Tibial nerve (tissue), 4 donors: Measurements from ENCODE around the gene STMN3. TPM values are rescaled to one million over a fixed set of nuclear protein-coding genes. Genes with fewer than 3 reads are reported as not detected.

Source experiments
- DNase-seq, 2 donors: peaks; one replicate each; pipeline ENCODE4 v3.0.0-alpha.2; 2019; ENCODE audit warnings: low spot score in 2 of 2
- H3K27ac ChIP-seq, 4 donors: fragments of 200-600 bp; sonication (generic) in 3 of 4; one replicate each; pipeline ENCODE4 v1.5.1; 2017 to 2019; ENCODE audit warnings: mild to moderate bottlenecking in 1 of 4
- H3K27me3 ChIP-seq, 2 donors: fragments of 200-600 bp; sonication (generic) in 1 of 2; one replicate each; pipeline versions ENCODE4 v1.5.1 to v1.6.0; 2017 to 2019
- H3K36me3 ChIP-seq, 3 donors: fragments of 200-600 bp; sonication (generic); one replicate each; pipeline ENCODE4 v1.5.1; 2018 to 2019
- H3K4me1 ChIP-seq, 4 donors: fragments of 200-600 bp; sonication (generic) in 3 of 4; one replicate each; pipeline ENCODE4 v1.5.1; 2017 to 2019
- H3K4me3 ChIP-seq, 4 donors: fragments of 200-600 bp; sonication (generic) in 3 of 4; one replicate each; pipeline ENCODE4 v1.5.1; 2017 to 2019; ENCODE audit warnings: mild to moderate bottlenecking in 1 of 4, moderate library complexity in 1 of 4
- H3K9me3 ChIP-seq, 4 donors: fragments of 200-600 bp; sonication (generic) in 3 of 4; one replicate each; pipeline ENCODE4 v1.5.1; 2017 to 2019
- CTCF ChIP-seq, 5 experiments: fragments of 200-600 bp in 3 of 5; fragments of 450-650 bp in 2 of 5; sonication (generic) in 3 of 5; IDR thresholded peaks; one replicate each; pipeline ENCODE4 v1.5.1; 2016 to 2019; ENCODE audit warnings: antibody characterized with exemption in 5 of 5, mild to moderate bottlenecking in 3 of 5, moderate library complexity in 2 of 5
- EP300 ChIP-seq, 2 donors: sonication (generic); formaldehyde crosslinking; IDR thresholded peaks; one replicate each; pipeline ENCODE4 v1.6.1; 2017; ENCODE audit warnings: antibody characterized with exemption in 2 of 2, mild to moderate bottlenecking in 1 of 2
- POLR2A ChIP-seq, 2 donors: fragments of 450-650 bp; IDR thresholded peaks; one replicate each; pipeline ENCODE4 v1.6.1; 2017; ENCODE audit warnings: antibody characterized with exemption in 2 of 2, mild to moderate bottlenecking in 2 of 2, moderate library complexity in 2 of 2
- whole genome bisulfite sequencing, 2 donors: methylation state at CpG; one replicate each; pipeline ENCODE4 v1.1.5; 2018; 5-methylcytosine and 5-hydroxymethylcytosine counted together
- total RNA-seq, 4 donors: library from RNA; depleted of rRNA; stranded (reverse); fragments of >200 nt; gene quantifications; one replicate each; pipeline ENCODE4 v1.1.0, GENCODE V29; 2016

Gene STMN3
- total RNA-seq, 4 donors from 2014 or later = 12.3 to 26.4 (median 15.5) TPM

GRCh38 chr20:63665708-63666107 lies 12.5 kb upstream of the STMN3 start:
- Histone ChIP-seq H3K36me3 (peaks cover 0 to 90% (median 16%) of the 10 kb centered on the region in 3 donors), H3K27me3 (no peaks in the 10 kb centered on the region), H3K4me1 (peaks cover 0 to 5% (median 0%) of the 10 kb centered on the region in 4 donors), H3K27ac (no peak overlapping the region), H3K4me3 (no peak overlapping the region), H3K9me3 (no peaks in the 10 kb centered on the region)
- DNase-seq = no peak
- WGBS, 2 donors = 92 to 94% methylated on average over 14 of the region's 14 CpGs
- no peak for TF ChIP-seq EP300 (IDR thresholded peaks at IDR 0.05)
- no peak for TF ChIP-seq CTCF (IDR thresholded peaks at IDR 0.05)
- TF ChIP-seq POLR2A (IDR thresholded peaks at IDR 0.05) = no peak

- 58 to 60% methylated on average over 16 to 17 of the region's 18 CpGs for WGBS, 2 donors
- H3K36me3 ChIP-seq = peaks cover 0 to 87% (median 16%) of the 10 kb centered on the region in 3 donors
- H3K4me3 ChIP-seq = no peak overlapping the region
- TF ChIP-seq POLR2A (IDR thresholded peaks at IDR 0.05) = no peak
- no peak for TF ChIP-seq EP300 (IDR thresholded peaks at IDR 0.05)
- no peak for TF ChIP-seq CTCF (IDR thresholded peaks at IDR 0.05)
- no peaks in the 10 kb centered on the region for H3K27me3 ChIP-seq
- DNase-seq = no peak
- H3K9me3 ChIP-seq = no peaks in the 10 kb centered on the region
- peaks cover 0 to 7% (median 0%) of the 10 kb centered on the region in 4 donors for H3K4me1 ChIP-seq
- no peak overlapping the region for H3K27ac ChIP-seq
Measured at GRCh38 chr20:63664861-63665594, 11.8 kb upstream of the STMN3 start.

DNA sequence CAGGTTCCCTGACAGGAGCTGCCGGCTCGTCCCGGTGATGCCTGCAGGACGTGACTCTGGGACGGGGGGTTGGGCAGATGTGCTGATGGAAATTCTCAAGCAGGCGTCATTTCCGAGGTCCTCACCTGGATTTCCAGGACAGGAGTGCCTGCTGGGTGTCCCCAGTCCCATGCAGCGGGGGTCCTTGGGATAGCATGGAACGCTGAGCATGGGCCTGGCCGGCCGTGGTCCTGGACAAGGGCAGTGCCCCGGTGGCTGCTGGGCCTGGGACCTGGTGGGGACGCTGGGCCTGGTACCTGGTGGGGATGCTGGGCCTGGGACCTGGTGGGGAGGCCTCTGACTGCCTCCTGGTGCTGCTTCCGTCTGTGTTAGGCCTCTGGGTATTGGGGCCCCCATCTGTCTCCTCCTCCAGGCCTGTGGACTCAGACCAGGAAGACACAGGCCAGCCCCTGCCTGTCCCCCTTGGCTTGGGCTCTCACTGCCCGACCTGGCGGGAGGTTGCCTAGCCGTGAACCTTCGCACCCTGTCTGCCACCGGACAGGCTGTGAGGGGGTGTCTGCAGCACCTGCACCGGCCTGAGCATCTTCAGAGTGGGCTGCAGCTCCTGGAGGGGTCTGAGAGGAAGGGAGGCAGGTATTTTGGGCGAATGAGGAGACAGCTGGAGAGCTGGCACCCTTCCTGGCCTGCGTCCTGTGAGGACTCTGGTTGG lies 11.1 kb upstream of the STMN3 start:
- Histone ChIP-seq H3K4me1 (peaks cover 0 to 14% (median 3%) of the 10 kb centered on the region in 4 donors), H3K4me3 (no peak overlapping the region), H3K27ac (no peak overlapping the region), H3K9me3 (no peaks in the 10 kb centered on the region), H3K27me3 (no peaks in the 10 kb centered on the region), H3K36me3 (peaks cover 0 to 85% (median 16%) of the 10 kb centered on the region in 3 donors)
- no peak for TF ChIP-seq CTCF (IDR thresholded peaks at IDR 0.05)
- TF ChIP-seq EP300 (IDR thresholded peaks at IDR 0.05) = no peak
- no peak for TF ChIP-seq POLR2A (IDR thresholded peaks at IDR 0.05)
- WGBS, 2 donors = 80 to 89% methylated on average over 7 to 20 of the region's 22 CpGs
- DNase-seq = no peak

DNA sequence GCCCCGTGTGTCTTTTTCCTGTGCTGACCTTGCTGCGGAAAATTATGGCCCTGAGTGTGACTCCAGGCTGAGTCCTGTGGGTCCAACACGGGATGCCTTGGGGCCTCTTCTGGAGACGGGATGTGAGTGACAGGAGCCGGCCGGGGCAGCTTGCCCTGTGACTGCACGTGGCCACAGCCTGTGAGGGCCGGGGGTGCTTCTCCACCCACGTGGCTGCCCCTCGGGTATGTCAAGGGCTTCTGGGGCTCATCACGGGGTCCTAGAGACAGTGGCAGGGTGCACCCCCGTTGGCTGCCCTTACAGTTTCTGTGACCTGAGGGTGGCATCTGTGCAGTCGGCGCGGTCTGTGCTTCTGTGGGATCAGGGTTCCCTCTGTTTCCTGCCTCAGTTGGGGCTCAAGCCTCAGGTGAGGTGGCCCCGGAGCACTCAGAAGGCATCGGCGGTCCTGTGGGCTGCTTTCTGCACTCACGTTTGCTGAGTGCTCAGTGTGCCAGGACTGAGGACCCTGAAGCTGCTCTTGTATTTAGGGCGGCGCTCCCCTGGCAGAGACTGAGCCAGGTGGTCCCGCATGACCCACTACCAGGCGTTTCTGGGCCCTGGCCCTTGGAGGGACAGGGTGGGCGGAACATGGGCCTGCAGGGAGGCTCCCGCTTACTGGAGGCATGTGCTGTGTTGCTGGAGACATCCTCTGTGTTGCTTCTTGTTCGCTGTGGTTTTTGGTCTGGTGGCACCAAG lies 10.3 kb upstream of the STMN3 start:
- peaks cover 0 to 19% (median 9%) of the 10 kb centered on the region in 4 donors for H3K4me1 ChIP-seq
- DNase-seq = no peak
- H3K9me3 ChIP-seq = no peaks in the 10 kb centered on the region
- 92 to 95% methylated on average over 14 to 18 of the region's 26 CpGs for WGBS, 2 donors
- TF ChIP-seq CTCF (IDR thresholded peaks at IDR 0.05) (no peak), EP300 (IDR thresholded peaks at IDR 0.05) (no peak), POLR2A (IDR thresholded peaks at IDR 0.05) (no peak)
- peaks cover 0 to 77% (median 16%) of the 10 kb centered on the region in 3 donors for H3K36me3 ChIP-seq
- H3K27me3 ChIP-seq = no peaks in the 10 kb centered on the region
- H3K4me3 ChIP-seq = no peak overlapping the region
- no peak overlapping the region for H3K27ac ChIP-seq
